HEK293T (cell line): ENCODE results near the gene SBK3.

Source experiments
- ARNT ChIP-seq: fragments of 450-650 bp; IDR thresholded peaks from 2 replicates; pipeline ENCODE4 v1.6.1; 2017; ENCODE audit warnings: mild to moderate bottlenecking
- BHLHE40 ChIP-seq: fragments of 450-650 bp; IDR thresholded peaks from 2 replicates; pipeline ENCODE4 v1.6.1; 2016; ENCODE audit warnings: mild to moderate bottlenecking, moderate library complexity, borderline replicate concordance
- CTBP1 ChIP-seq: fragments of 450-650 bp; IDR thresholded peaks from 2 replicates; pipeline ENCODE4 v1.6.1; 2016; ENCODE audit warnings: borderline replicate concordance
- FOXK2 ChIP-seq: fragments of 450-650 bp; IDR thresholded peaks from 2 replicates; pipeline ENCODE4 v1.6.1; 2016; ENCODE audit warnings: mild to moderate bottlenecking
- FOXM1 ChIP-seq: fragments of 450-650 bp; IDR thresholded peaks from 2 replicates; pipeline ENCODE4 v1.6.1; 2017; ENCODE audit warnings: mild to moderate bottlenecking, borderline replicate concordance
- L3MBTL2 ChIP-seq: fragments of 450-650 bp; conservative IDR thresholded peaks from 2 replicates; pipeline ENCODE4 v1.6.1; 2016; ENCODE audit warnings: mild to moderate bottlenecking
- LEF1 ChIP-seq: fragments of 450-650 bp; IDR thresholded peaks from 2 replicates; pipeline ENCODE4 v1.6.1; 2017; ENCODE audit warnings: mild to moderate bottlenecking, borderline replicate concordance
- SP1 ChIP-seq: fragments of 450-650 bp; IDR thresholded peaks from 2 replicates; pipeline ENCODE4 v1.6.1; 2017
- SUZ12 ChIP-seq: fragments of 450-650 bp; IDR thresholded peaks from 2 replicates; pipeline ENCODE4 v1.6.1; 2016; ENCODE audit warnings: mild to moderate bottlenecking
- TARDBP ChIP-seq: fragments of 450-650 bp; IDR thresholded peaks from 2 replicates; pipeline ENCODE4 v1.6.1; 2016
- ZNF384 ChIP-seq: fragments of 450-650 bp; IDR thresholded peaks from 2 replicates; pipeline ENCODE4 v1.6.1; 2016

DNA sequence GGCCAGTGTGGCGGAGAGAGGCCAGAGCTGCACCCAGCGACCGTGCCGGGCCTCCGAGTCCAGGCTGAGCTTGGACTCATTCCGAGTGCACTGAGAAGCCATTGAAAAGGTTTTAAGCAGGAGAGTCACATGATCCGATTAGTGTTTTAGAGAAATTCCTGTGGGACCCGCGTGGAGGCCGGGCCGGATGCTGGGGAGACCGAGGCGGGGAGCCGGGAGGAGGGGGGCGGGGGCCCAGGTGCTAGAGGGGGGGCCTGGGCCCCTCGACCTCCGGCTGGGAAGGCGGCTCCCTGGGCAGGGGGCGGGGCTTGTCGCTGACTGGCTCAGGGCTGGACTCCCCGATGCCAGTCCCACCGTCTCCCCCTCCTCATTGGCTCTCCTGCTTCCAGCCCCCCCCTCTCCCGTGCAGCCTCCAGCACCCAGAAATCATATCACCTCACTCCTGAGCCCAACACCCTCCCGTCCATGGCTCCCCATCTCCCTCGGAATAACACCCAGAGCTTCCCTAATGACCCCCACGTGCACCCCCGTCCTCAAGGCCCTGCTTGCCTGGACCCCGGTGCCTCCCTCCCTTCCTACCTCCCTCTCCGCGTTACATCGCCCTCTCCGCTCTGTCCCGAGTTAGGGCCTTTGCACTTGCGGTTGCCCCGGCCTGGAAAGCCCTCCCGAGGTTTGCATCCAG is 40.5 kb upstream of the SBK3 start:
- TF ChIP-seq L3MBTL2 (no peak), FOXM1 (no peak), SP1 (no peak), SUZ12 (no peak), TARDBP (no peak), LEF1 (no peak), BHLHE40 (no peak), ARNT (no peak), FOXK2 (no peak), ZNF384 (no peak), CTBP1 (no peak)
